ENCODE data around the gene CHST1.

The CHST1 gene

GRCh38 chr11:45704635-45705034 is 39.2 kb upstream of the CHST1 start:
- no peak for TF ChIP-seq CTCF (conservative IDR thresholded peaks at IDR 0.05; ENCODE audit: low read depth, low read length)

GRCh38 chr11:45704133-45704532 is 38.7 kb upstream of the CHST1 start:
- Histone ChIP-seq H3K36me3 (ENCODE audit: insufficient read depth) (no peaks in the 10 kb centered on the region), H3K79me2 (ENCODE audit: insufficient read depth, low read depth) (no peaks in the 10 kb centered on the region), H3K4me3 (IDR thresholded peaks at IDR 0.05; ENCODE audit: insufficient read depth, low read depth, low read length) (no peak overlapping the region), H4K20me1 (ENCODE audit: insufficient read depth) (no peaks in the 10 kb centered on the region), H3K9ac (no peak overlapping the region), H3K27me3 (ENCODE audit: insufficient read depth, low read depth) (no peaks in the 10 kb centered on the region), H3K27ac (no peak overlapping the region), H3K4me2 (no peak overlapping the region), H2AFZ (ENCODE audit: low read depth) (no peak overlapping the region), H3K4me1 (ENCODE audit: low read depth, poor library complexity, severe bottlenecking) (no peaks in the 10 kb centered on the region)
- TF ChIP-seq CTCF (conservative IDR thresholded peaks at IDR 0.05; ENCODE audit: low read depth, low read length) = no peak

More at GRCh38 chr11:45704635-45705034, 39.2 kb upstream of the CHST1 start:
- Histone ChIP-seq H3K27me3 (ENCODE audit: insufficient read depth, low read depth) (no peaks in the 10 kb centered on the region), H4K20me1 (ENCODE audit: insufficient read depth) (no peaks in the 10 kb centered on the region), H2AFZ (ENCODE audit: low read depth) (no peak overlapping the region), H3K36me3 (ENCODE audit: insufficient read depth) (no peaks in the 10 kb centered on the region), H3K27ac (no peak overlapping the region), H3K4me3 (IDR thresholded peaks at IDR 0.05; ENCODE audit: insufficient read depth, low read depth, low read length) (no peak overlapping the region), H3K4me1 (ENCODE audit: low read depth, poor library complexity, severe bottlenecking) (no peaks in the 10 kb centered on the region), H3K9ac (no peak overlapping the region), H3K79me2 (ENCODE audit: insufficient read depth, low read depth) (no peaks in the 10 kb centered on the region), H3K4me2 (no peak overlapping the region)

GRCh38 chr11:45702511-45702910 is 37.1 kb upstream of the CHST1 start:
- no peaks in the 10 kb centered on the region for H3K79me2 ChIP-seq (ENCODE audit: insufficient read depth, low read depth)
- H3K27me3 ChIP-seq (ENCODE audit: insufficient read depth, low read depth) = no peaks in the 10 kb centered on the region
- no peak overlapping the region for H3K4me3 ChIP-seq (IDR thresholded peaks at IDR 0.05; ENCODE audit: insufficient read depth, low read depth, low read length)

GRCh38 chr11:45698777-45699497 is 33.5 kb upstream of the CHST1 start:
- no peak overlapping the region for H3K27ac ChIP-seq
- H3K4me2 ChIP-seq = no peak overlapping the region
- H3K36me3 ChIP-seq (ENCODE audit: insufficient read depth) = no peaks in the 10 kb centered on the region
- H3K4me1 ChIP-seq (ENCODE audit: low read depth, poor library complexity, severe bottlenecking) = no peaks in the 10 kb centered on the region
- H3K79me2 ChIP-seq (ENCODE audit: insufficient read depth, low read depth) = no peaks in the 10 kb centered on the region
- TF ChIP-seq CTCF (conservative IDR thresholded peaks at IDR 0.05; ENCODE audit: low read depth, low read length) = no peak
- no peak overlapping the region for H3K4me3 ChIP-seq (IDR thresholded peaks at IDR 0.05; ENCODE audit: insufficient read depth, low read depth, low read length)
- no peaks in the 10 kb centered on the region for H4K20me1 ChIP-seq (ENCODE audit: insufficient read depth)
- H2AFZ ChIP-seq (ENCODE audit: low read depth) = no peak overlapping the region
- H3K27me3 ChIP-seq (ENCODE audit: insufficient read depth, low read depth) = no peaks in the 10 kb centered on the region
- H3K9ac ChIP-seq = no peak overlapping the region

More at GRCh38 chr11:45702511-45702910, 37.1 kb upstream of the CHST1 start:
- H3K4me1 ChIP-seq (ENCODE audit: low read depth, poor library complexity, severe bottlenecking) = no peaks in the 10 kb centered on the region
- no peak overlapping the region for H3K27ac ChIP-seq
- H3K36me3 ChIP-seq (ENCODE audit: insufficient read depth) = no peaks in the 10 kb centered on the region
- H4K20me1 ChIP-seq (ENCODE audit: insufficient read depth) = no peaks in the 10 kb centered on the region
- no peak overlapping the region for H2AFZ ChIP-seq (ENCODE audit: low read depth)
- no peak overlapping the region for H3K4me2 ChIP-seq
- H3K9ac ChIP-seq = no peak overlapping the region
- TF ChIP-seq CTCF (conservative IDR thresholded peaks at IDR 0.05; ENCODE audit: low read depth, low read length) = no peak

Data from KMS-11 (cell line).